Kidney glomerular epithelial cell (primary cell): ENCODE data around the gene KRT33B.
"Not testable (repeated sequence)": the region's sequence is repeated elsewhere in the genome, so short reads cannot be mapped to it uniquely, and the experiment has no call there.

Experiments used
- DNase-seq: peaks from one replicate; lab custom pipeline; 2025; lab: John Stamatoyannopoulos, UW

The KRT33B gene

GRCh38 chr17:41347869-41348760, 21.5 kb downstream of the KRT33B start:
- no peak for DNase-seq

GRCh38 chr17:41346421-41346820, 23.2 kb downstream of the KRT33B start:
- not testable (repeated sequence) for DNase-seq

GRCh38 chr17:41345992-41346391, 23.6 kb downstream of the KRT33B start:
- no peak for DNase-seq

- DNase-seq: no peak
Observed at GRCh38 chr17:41343029-41343428, 26.6 kb downstream of the KRT33B start.

GRCh38 chr17:41340934-41341861, 28.4 kb downstream of the KRT33B start:
- no peak for DNase-seq

GRCh38 chr17:41340494-41340893, 29.1 kb downstream of the KRT33B start:
- DNase-seq: peak; percentile 14

- no peak for DNase-seq
Observed at GRCh38 chr17:41339571-41340172, 29.9 kb downstream of the KRT33B start.

GRCh38 chr17:41338961-41339485, 30.6 kb downstream of the KRT33B start:
- DNase-seq: peak; percentile 41

GRCh38 chr17:41335747-41336146, 33.9 kb downstream of the KRT33B start:
- no peak for DNase-seq

GRCh38 chr17:41334385-41335305, 35.0 kb downstream of the KRT33B start:
- no peak for DNase-seq

GRCh38 chr17:41333836-41334235, 35.8 kb downstream of the KRT33B start:
- no peak for DNase-seq

- no peak for DNase-seq
Observed at GRCh38 chr17:41333098-41333497, 36.5 kb downstream of the KRT33B start.

GRCh38 chr17:41332239-41332638, 37.4 kb downstream of the KRT33B start:
- no peak for DNase-seq

GRCh38 chr17:41331606-41332005, 38.0 kb downstream of the KRT33B start:
- no peak for DNase-seq

GRCh38 chr17:41329279-41329948, 40.2 kb downstream of the KRT33B start:
- DNase-seq: peak; percentile 39

GRCh38 chr17:41328207-41328606, 41.4 kb downstream of the KRT33B start:
- no peak for DNase-seq

- DNase-seq: no peak
Observed at GRCh38 chr17:41327411-41328120, 42.0 kb downstream of the KRT33B start.

- no peak for DNase-seq
Observed at GRCh38 chr17:41326173-41327145, 43.2 kb downstream of the KRT33B start.

- no peak for DNase-seq
Observed at GRCh38 chr17:41325611-41326010, 44.0 kb downstream of the KRT33B start.
